ENCODE measurements around the gene FOSB.
"Not testable (repeated sequence)": the region's sequence is repeated elsewhere in the genome, so short reads cannot be mapped to it uniquely, and the experiment has no call there.

The FOSB gene

GRCh38 chr19:45506246-45506988 is 38.6 kb downstream of the FOSB start:
- DNase-seq (ENCODE audit: low read depth), result peak; percentile 92
- H3K4me3 ChIP-seq (ENCODE audit: low read depth, low read length), result peak overlapping the region; percentile 84
- TF ChIP-seq CTCF (conservative IDR thresholded peaks at IDR 0.05; ENCODE audit: low read depth, low read length), result peak; percentile 58

- TF ChIP-seq CTCF (conservative IDR thresholded peaks at IDR 0.05; ENCODE audit: low read depth, low read length), result no peak
- peak within 1 kb of the TSS; percentile 84 for H3K4me3 ChIP-seq (ENCODE audit: low read depth, low read length)
- DNase-seq (ENCODE audit: low read depth), result peak; percentile 89
Observed at GRCh38 chr19:45506989-45507871, 39.4 kb downstream of the FOSB start, which contains the start of gene VASP. Gene VASP, plus strand, starts transcription at chr19:45507479. Its CDS starts 293 bp downstream, at chr19:45507772.

GRCh38 chr19:45507872-45508416 is 40.1 kb downstream of the FOSB start:
- TF ChIP-seq CTCF (conservative IDR thresholded peaks at IDR 0.05; ENCODE audit: low read depth, low read length), result no peak
- no peak for DNase-seq (ENCODE audit: low read depth)
- peak overlapping the region; percentile 84 for H3K4me3 ChIP-seq (ENCODE audit: low read depth, low read length)

GRCh38 chr19:45508417-45508860 is 40.6 kb downstream of the FOSB start:
- DNase-seq (ENCODE audit: low read depth), result no peak
- TF ChIP-seq CTCF (conservative IDR thresholded peaks at IDR 0.05; ENCODE audit: low read depth, low read length), result no peak
- H3K4me3 ChIP-seq (ENCODE audit: low read depth, low read length), result peak overlapping the region; percentile 84

GRCh38 chr19:45508861-45509691 is 41.3 kb downstream of the FOSB start:
- DNase-seq (ENCODE audit: low read depth), result peak; percentile 70
- TF ChIP-seq CTCF (conservative IDR thresholded peaks at IDR 0.05; ENCODE audit: low read depth, low read length), result no peak

GRCh38 chr19:45509692-45510015 is 41.9 kb downstream of the FOSB start:
- no peak for DNase-seq (ENCODE audit: low read depth)
- TF ChIP-seq CTCF (conservative IDR thresholded peaks at IDR 0.05; ENCODE audit: low read depth, low read length), result no peak

More at GRCh38 chr19:45508861-45509691, 41.3 kb downstream of the FOSB start:
- peak overlapping the region; percentile 84 for H3K4me3 ChIP-seq (ENCODE audit: low read depth, low read length)

GRCh38 chr19:45510352-45510751 is 42.6 kb downstream of the FOSB start:
- DNase-seq (ENCODE audit: low read depth), result not testable (repeated sequence)

More at GRCh38 chr19:45509692-45510015, 41.9 kb downstream of the FOSB start:
- H3K4me3 ChIP-seq (ENCODE audit: low read depth, low read length), result peak overlapping the region; percentile 84

More at GRCh38 chr19:45510352-45510751, 42.6 kb downstream of the FOSB start:
- not testable (repeated sequence) for H3K4me3 ChIP-seq (ENCODE audit: low read depth, low read length)
